ENCODE results near the gene AAK1.

GRCh38 chr2:69669666-69670065 lies 26.1 kb upstream of the AAK1 start:
- TF ChIP-seq EZH2 (IDR thresholded peaks at IDR 0.05; ENCODE audit: borderline replicate concordance, low read depth, low read length, severe bottlenecking) (no peak), CTCF (IDR thresholded peaks at IDR 0.05; ENCODE audit: extremely low read depth in 1 of 2, insufficient read depth in 1 of 2, low read depth in 1 of 2, low read length in 2 of 2) (no peak), POLR2A (IDR thresholded peaks at IDR 0.05; ENCODE audit: low read depth, low read length) (no peak), MYC (IDR thresholded peaks at IDR 0.05; ENCODE audit: low read depth, low read length) (no peak), FOS (IDR thresholded peaks at IDR 0.05; ENCODE audit: borderline replicate concordance, insufficient read depth, low read length) (no peak), POLR2AphosphoS5 (IDR thresholded peaks at IDR 0.05; ENCODE audit: insufficient read depth, low read depth, low read length) (no peak)
- TF ChIP-seq, protein P1, sequence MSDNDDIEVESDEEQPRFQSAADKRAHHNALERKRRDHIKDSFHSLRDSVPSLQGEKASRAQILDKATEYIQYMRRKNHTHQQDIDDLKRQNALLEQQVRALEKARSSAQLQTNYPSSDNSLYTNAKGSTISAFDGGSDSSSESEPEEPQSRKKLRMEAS (IDR thresholded peaks at IDR 0.05; ENCODE audit: insufficient read depth, insufficient read length): no peak

All from endothelial cell of umbilical vein (primary cell).